GM12865 (cell line): ENCODE data around the gene TRPV5.

Experiments used
- DNase-seq: peaks from one replicate; pipeline ENCODE4 v3.0.0; 2010; ENCODE audit warnings: low read depth
- H3K4me3 ChIP-seq: 2 replicates; pipeline ENCODE4 v1.5.1; 2011; ENCODE audit warnings: mild to moderate bottlenecking, low read depth, low read length, control low read depth
- CTCF ChIP-seq: IDR thresholded peaks from 2 replicates; pipeline ENCODE4 v1.5.1; 2011; ENCODE audit warnings: low read length, control low read depth, low read depth, inconsistent platforms; ENCODE audit not compliant: insufficient read depth; ENCODE audit errors: missing control alignments

The TRPV5 gene

GRCh38 chr7:142914121-142914520, 19.4 kb downstream of the TRPV5 start:
- DNase-seq: no peak
- no peak overlapping the region for H3K4me3 ChIP-seq
- no peak for TF ChIP-seq CTCF

GRCh38 chr7:142913566-142913965, 20.0 kb downstream of the TRPV5 start:
- no peak for TF ChIP-seq CTCF
- no peak for DNase-seq
- no peak overlapping the region for H3K4me3 ChIP-seq

GRCh38 chr7:142913051-142913450, 20.5 kb downstream of the TRPV5 start:
- no peak for TF ChIP-seq CTCF
- no peak for DNase-seq
- no peak overlapping the region for H3K4me3 ChIP-seq

- no peak overlapping the region for H3K4me3 ChIP-seq
- no peak for TF ChIP-seq CTCF
- no peak for DNase-seq
These were observed 23.1 kb downstream of the TRPV5 start for GRCh38 chr7:142910481-142910880.

- TF ChIP-seq CTCF: no peak
- no peak for DNase-seq
These were observed 23.5 kb downstream of the TRPV5 start for GRCh38 chr7:142910031-142910433.

GRCh38 chr7:142908921-142909890, 24.3 kb downstream of the TRPV5 start:
- H3K4me3 ChIP-seq: no peak overlapping the region
- DNase-seq: peak; percentile 29
- TF ChIP-seq CTCF: peak; percentile 32

More at GRCh38 chr7:142910031-142910433, 23.5 kb downstream of the TRPV5 start:
- no peak overlapping the region for H3K4me3 ChIP-seq
